Spleen (tissue), 11 donors: Measurements from ENCODE around the gene ANTXR2. TPM values are rescaled to one million over a fixed set of nuclear protein-coding genes. Genes with fewer than 3 reads are reported as not detected.

Source experiments
- DNase-seq: peaks from one replicate; pipeline ENCODE4 v3.0.0-alpha.2; 2020
- H3K27ac ChIP-seq, 8 donors: fragments of 200-600 bp; sonication (generic) in 7 of 8; 1 replicate in 4 of 8; 2 replicates in 4 of 8; pipeline versions ENCODE4 v1.5.0 to v1.8.0; 2016 to 2021; ENCODE audit warnings: inconsistent platforms in 4 of 8, mild to moderate bottlenecking in 4 of 8, moderate library complexity in 1 of 8
- H3K27me3 ChIP-seq, 7 donors: fragments of 200-600 bp; sonication (generic) in 6 of 7; replicated peaks in 1 of 7; 1 replicate in 4 of 7; 2 replicates in 3 of 7; pipeline versions ENCODE4 v1.5.0 to v1.8.0; 2016 to 2021; ENCODE audit warnings: inconsistent platforms in 3 of 7, mild to moderate bottlenecking in 1 of 7
- H3K36me3 ChIP-seq, 6 donors: fragments of 200-600 bp; sonication (generic) in 5 of 6; 1 replicate in 4 of 6; 2 replicates in 2 of 6; pipeline versions ENCODE4 v1.5.0 to v1.8.0; 2016 to 2021; ENCODE audit warnings: inconsistent platforms in 2 of 6
- H3K4me1 ChIP-seq, 6 donors: fragments of 200-600 bp; sonication (generic) in 5 of 6; 1 replicate in 3 of 6; 2 replicates in 3 of 6; pipeline versions ENCODE4 v1.5.0 to v1.8.0; 2016 to 2021; ENCODE audit warnings: inconsistent platforms in 3 of 6
- H3K4me3 ChIP-seq, 8 donors: fragments of 200-600 bp; sonication (generic) in 7 of 8; 1 replicate in 4 of 8; 2 replicates in 4 of 8; pipeline versions ENCODE4 v1.5.0 to v1.8.0; 2016 to 2021; ENCODE audit warnings: inconsistent platforms in 4 of 8, mild to moderate bottlenecking in 4 of 8, moderate library complexity in 2 of 8
- H3K9me3 ChIP-seq, 8 donors: fragments of 200-600 bp; sonication (generic) in 7 of 8; 1 replicate in 4 of 8; 2 replicates in 4 of 8; pipeline versions ENCODE4 v1.5.0 to v1.8.0; 2016 to 2021; ENCODE audit warnings: inconsistent platforms in 4 of 8
- CTCF ChIP-seq, 11 experiments: fragments of 200-600 bp in 7 of 11; fragments of 450-650 bp in 4 of 11; sonication (generic) in 4 of 11; IDR thresholded peaks in 8 of 11; conservative IDR thresholded peaks in 3 of 11; 1 replicate in 7 of 11; 2 replicates in 4 of 11; pipeline versions ENCODE4 v1.4.0 to v1.8.0; 2016 to 2021; ENCODE audit warnings: antibody characterized with exemption in 11 of 11, inconsistent platforms in 4 of 11, mild to moderate bottlenecking in 1 of 11
- POLR2A ChIP-seq, 3 donors: fragments of 450-650 bp; IDR thresholded peaks; one replicate each; pipeline ENCODE4 v1.5.1; 2017; ENCODE audit warnings: antibody characterized with exemption in 3 of 3, mild to moderate bottlenecking in 1 of 3
- POLR2AphosphoS5 ChIP-seq, 3 donors: sonication (generic); formaldehyde crosslinking; IDR thresholded peaks; one replicate each; pipeline ENCODE4 v1.5.1; 2017; ENCODE audit warnings: antibody characterized with exemption in 3 of 3
- WGBS, 5 donors: extraction: QIAGEN DNeasy Blood & Tissue Kit in 3 of 5; methylation state at CpG; one replicate each; pipeline versions ENCODE4 v1.1.5 to v1.1.7; 2013 to 2018; 5-methylcytosine and 5-hydroxymethylcytosine counted together
- intact Hi-C: fragments of 100-400 bp; cut with DNase I; formaldehyde crosslinking; loops from one replicate; pipeline ENCODE4 v1.15.0; 2023; ENCODE audit warnings: low total_unique reads
- polyA plus RNA-seq, 3 donors: library from polyadenylated mRNA; stranded (reverse); fragments of 200-250 nt; gene quantifications; one replicate each; pipeline ENCODE4 v1.2.1, GENCODE V29; 2013
- total RNA-seq, 7 donors: library from RNA; depleted of rRNA in 3 of 7; stranded (reverse); fragments of >200 nt in 3 of 7; fragmentation: NEBNext Ultra II Directional in 4 of 7; extraction: Animal tissue kit (Norgen Biotek cat#: 25700) in 4 of 7; gene quantifications; one replicate each; pipeline versions ENCODE4 v1.1.0 to v1.2.1, GENCODE V29; 2016 to 2021
- donor health status: healthy with polysubstance abuse.
- donor health status: DM: no; HTN: no; CAD: no; lungs with moderate emphysema.
- donor health status: DM: no; HTN: no; CAD: no.
- donor health status: Bipolar disorder and iron deficiency.
- donor health status: healthy.
- donor health status: DM: no; HTN: no; CAD: no.
- donor health status: DM: yes; HTN: yes; CAD: no.

The ANTXR2 gene
- total and polyA plus RNA-seq, 10 donors, result 3.7 to 56.3 (median 37.3) TPM

GRCh38 chr4:80009806-80010205, 63.2 kb downstream of the ANTXR2 start:
- peaks cover 0 to 4% (median under 1%) of the 10 kb centered on the region in 8 donors for H3K9me3 ChIP-seq
- intact Hi-C loops, result no loop called here

GRCh38 chr4:80008971-80009370, 64.1 kb downstream of the ANTXR2 start:
- intact Hi-C loops, result no loop called here
- Histone ChIP-seq H3K27ac (no peak overlapping the region), H3K4me1 (peaks cover 14 to 32% (median 24%) of the 10 kb centered on the region in 6 donors), H3K4me3 (no peak overlapping the region), H3K27me3 (no peaks in the 10 kb centered on the region), H3K9me3 (peaks cover 2 to 12% (median 9%) of the 10 kb centered on the region in 8 donors), H3K36me3 (peaks cover 0 to 60% (median 4%) of the 10 kb centered on the region in 6 donors)
- WGBS, 5 donors, result 0 to 92% (median 0%) methylated on average over 1 of the region's 1 CpG
- DNase-seq, result no peak
- TF ChIP-seq CTCF (IDR thresholded peaks at IDR 0.05 in 8 of 11, conservative IDR thresholded peaks at IDR 0.05 in 3 of 11) (no peak), POLR2A (IDR thresholded peaks at IDR 0.05) (no peak), POLR2AphosphoS5 (IDR thresholded peaks at IDR 0.05) (no peak)

More at GRCh38 chr4:80009806-80010205, 63.2 kb downstream of the ANTXR2 start:
- H3K27me3 ChIP-seq, result no peaks in the 10 kb centered on the region
- H3K4me3 ChIP-seq, result no peak overlapping the region
- peaks cover 0 to 60% (median 2%) of the 10 kb centered on the region in 6 donors for H3K36me3 ChIP-seq
- no peak overlapping the region for H3K27ac ChIP-seq
- H3K4me1 ChIP-seq, result peaks cover 14 to 32% (median 24%) of the 10 kb centered on the region in 6 donors
- TF ChIP-seq POLR2A (IDR thresholded peaks at IDR 0.05) (no peak), POLR2AphosphoS5 (IDR thresholded peaks at IDR 0.05) (no peak), CTCF (IDR thresholded peaks at IDR 0.05 in 8 of 11, conservative IDR thresholded peaks at IDR 0.05 in 3 of 11) (no peak)
- no peak for DNase-seq

GRCh38 chr4:80008351-80008750, 64.7 kb downstream of the ANTXR2 start:
- peaks cover 0 to 56% (median 4%) of the 10 kb centered on the region in 6 donors for H3K36me3 ChIP-seq
- no peaks in the 10 kb centered on the region for H3K27me3 ChIP-seq
- no peak for DNase-seq
- WGBS, 5 donors, result 69 to 89% (median 80%) methylated on average over 3 of the region's 3 CpGs
- H3K4me1 ChIP-seq, result peaks cover 14 to 32% (median 24%) of the 10 kb centered on the region in 6 donors
- peaks cover 3 to 17% (median 14%) of the 10 kb centered on the region in 8 donors for H3K9me3 ChIP-seq
- no peak for TF ChIP-seq POLR2AphosphoS5 (IDR thresholded peaks at IDR 0.05)
- H3K27ac ChIP-seq, result peak overlapping the region in 4 of 8 donors; percentile 29 to 57 (median 42)
- intact Hi-C loops, result no loop called here
- no peak overlapping the region for H3K4me3 ChIP-seq

GRCh38 chr4:80007745-80008149, 65.3 kb downstream of the ANTXR2 start:
- Histone ChIP-seq H3K27ac (peak overlapping the region in 5 of 8 donors; percentile 29 to 57 (median 41)), H3K4me1 (peaks cover 14 to 32% (median 24%) of the 10 kb centered on the region in 6 donors), H3K4me3 (peak overlapping the region in 1 of 8 donors; percentile 18), H3K27me3 (no peaks in the 10 kb centered on the region), H3K9me3 (peaks cover 3 to 20% (median 14%) of the 10 kb centered on the region in 8 donors), H3K36me3 (peaks cover 0 to 50% (median 4%) of the 10 kb centered on the region in 6 donors)
- intact Hi-C loops, result no loop called here
- TF ChIP-seq POLR2AphosphoS5 (IDR thresholded peaks at IDR 0.05) (no peak), CTCF (IDR thresholded peaks at IDR 0.05 in 8 of 11, conservative IDR thresholded peaks at IDR 0.05 in 3 of 11) (no peak), POLR2A (IDR thresholded peaks at IDR 0.05) (no peak)
- WGBS, 5 donors, result 48 to 66% (median 58%) methylated on average over 3 of the region's 3 CpGs
- DNase-seq, result no peak
